ENCODE data around the gene LBH.

DNA sequence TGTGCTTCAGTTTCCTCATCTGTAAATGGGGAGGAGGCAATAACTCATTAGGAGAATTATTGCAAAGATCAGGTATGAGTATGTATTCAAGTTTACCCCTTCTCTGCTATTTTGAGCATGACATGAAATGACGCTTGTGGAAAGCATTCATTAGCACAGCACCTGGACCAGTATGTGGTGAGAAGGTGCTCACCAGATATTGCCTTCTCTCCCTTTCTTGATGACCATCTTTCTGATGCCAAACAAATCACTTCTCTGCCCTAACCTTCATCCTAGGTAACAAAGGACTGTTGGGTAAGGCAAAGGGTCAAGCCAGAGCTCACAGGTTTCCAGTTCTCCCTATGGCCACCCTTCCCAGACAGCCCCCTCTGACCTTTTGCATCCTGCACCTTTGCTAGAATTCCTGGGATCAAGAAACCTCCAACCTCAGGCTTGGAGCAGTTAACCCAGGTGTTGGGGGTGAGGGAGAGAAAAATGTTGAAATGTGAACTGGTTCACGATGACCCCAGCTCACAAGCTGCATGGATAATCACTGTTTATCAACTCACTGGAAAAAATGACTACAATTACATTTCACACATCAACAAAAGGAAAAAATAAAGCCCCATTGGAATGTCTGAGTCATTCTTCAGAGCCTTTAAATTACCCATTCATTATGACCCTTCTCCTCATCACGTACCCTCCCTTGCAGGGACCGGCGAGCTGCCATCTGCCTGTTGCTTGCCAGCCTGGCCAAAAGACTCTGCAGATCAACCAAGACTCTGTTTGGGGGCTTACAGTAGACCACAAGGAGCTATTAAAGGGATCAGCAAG lies 41.6 kb downstream of the LBH start:
- TF ChIP-seq, protein P1, sequence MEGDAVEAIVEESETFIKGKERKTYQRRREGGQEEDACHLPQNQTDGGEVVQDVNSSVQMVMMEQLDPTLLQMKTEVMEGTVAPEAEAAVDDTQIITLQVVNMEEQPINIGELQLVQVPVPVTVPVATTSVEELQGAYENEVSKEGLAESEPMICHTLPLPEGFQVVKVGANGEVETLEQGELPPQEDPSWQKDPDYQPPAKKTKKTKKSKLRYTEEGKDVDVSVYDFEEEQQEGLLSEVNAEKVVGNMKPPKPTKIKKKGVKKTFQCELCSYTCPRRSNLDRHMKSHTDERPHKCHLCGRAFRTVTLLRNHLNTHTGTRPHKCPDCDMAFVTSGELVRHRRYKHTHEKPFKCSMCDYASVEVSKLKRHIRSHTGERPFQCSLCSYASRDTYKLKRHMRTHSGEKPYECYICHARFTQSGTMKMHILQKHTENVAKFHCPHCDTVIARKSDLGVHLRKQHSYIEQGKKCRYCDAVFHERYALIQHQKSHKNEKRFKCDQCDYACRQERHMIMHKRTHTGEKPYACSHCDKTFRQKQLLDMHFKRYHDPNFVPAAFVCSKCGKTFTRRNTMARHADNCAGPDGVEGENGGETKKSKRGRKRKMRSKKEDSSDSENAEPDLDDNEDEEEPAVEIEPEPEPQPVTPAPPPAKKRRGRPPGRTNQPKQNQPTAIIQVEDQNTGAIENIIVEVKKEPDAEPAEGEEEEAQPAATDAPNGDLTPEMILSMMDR (conservative IDR thresholded peaks at IDR 0.05; ENCODE audit: low read depth in 2 of 2): no peak
- TF ChIP-seq, protein P2, sequence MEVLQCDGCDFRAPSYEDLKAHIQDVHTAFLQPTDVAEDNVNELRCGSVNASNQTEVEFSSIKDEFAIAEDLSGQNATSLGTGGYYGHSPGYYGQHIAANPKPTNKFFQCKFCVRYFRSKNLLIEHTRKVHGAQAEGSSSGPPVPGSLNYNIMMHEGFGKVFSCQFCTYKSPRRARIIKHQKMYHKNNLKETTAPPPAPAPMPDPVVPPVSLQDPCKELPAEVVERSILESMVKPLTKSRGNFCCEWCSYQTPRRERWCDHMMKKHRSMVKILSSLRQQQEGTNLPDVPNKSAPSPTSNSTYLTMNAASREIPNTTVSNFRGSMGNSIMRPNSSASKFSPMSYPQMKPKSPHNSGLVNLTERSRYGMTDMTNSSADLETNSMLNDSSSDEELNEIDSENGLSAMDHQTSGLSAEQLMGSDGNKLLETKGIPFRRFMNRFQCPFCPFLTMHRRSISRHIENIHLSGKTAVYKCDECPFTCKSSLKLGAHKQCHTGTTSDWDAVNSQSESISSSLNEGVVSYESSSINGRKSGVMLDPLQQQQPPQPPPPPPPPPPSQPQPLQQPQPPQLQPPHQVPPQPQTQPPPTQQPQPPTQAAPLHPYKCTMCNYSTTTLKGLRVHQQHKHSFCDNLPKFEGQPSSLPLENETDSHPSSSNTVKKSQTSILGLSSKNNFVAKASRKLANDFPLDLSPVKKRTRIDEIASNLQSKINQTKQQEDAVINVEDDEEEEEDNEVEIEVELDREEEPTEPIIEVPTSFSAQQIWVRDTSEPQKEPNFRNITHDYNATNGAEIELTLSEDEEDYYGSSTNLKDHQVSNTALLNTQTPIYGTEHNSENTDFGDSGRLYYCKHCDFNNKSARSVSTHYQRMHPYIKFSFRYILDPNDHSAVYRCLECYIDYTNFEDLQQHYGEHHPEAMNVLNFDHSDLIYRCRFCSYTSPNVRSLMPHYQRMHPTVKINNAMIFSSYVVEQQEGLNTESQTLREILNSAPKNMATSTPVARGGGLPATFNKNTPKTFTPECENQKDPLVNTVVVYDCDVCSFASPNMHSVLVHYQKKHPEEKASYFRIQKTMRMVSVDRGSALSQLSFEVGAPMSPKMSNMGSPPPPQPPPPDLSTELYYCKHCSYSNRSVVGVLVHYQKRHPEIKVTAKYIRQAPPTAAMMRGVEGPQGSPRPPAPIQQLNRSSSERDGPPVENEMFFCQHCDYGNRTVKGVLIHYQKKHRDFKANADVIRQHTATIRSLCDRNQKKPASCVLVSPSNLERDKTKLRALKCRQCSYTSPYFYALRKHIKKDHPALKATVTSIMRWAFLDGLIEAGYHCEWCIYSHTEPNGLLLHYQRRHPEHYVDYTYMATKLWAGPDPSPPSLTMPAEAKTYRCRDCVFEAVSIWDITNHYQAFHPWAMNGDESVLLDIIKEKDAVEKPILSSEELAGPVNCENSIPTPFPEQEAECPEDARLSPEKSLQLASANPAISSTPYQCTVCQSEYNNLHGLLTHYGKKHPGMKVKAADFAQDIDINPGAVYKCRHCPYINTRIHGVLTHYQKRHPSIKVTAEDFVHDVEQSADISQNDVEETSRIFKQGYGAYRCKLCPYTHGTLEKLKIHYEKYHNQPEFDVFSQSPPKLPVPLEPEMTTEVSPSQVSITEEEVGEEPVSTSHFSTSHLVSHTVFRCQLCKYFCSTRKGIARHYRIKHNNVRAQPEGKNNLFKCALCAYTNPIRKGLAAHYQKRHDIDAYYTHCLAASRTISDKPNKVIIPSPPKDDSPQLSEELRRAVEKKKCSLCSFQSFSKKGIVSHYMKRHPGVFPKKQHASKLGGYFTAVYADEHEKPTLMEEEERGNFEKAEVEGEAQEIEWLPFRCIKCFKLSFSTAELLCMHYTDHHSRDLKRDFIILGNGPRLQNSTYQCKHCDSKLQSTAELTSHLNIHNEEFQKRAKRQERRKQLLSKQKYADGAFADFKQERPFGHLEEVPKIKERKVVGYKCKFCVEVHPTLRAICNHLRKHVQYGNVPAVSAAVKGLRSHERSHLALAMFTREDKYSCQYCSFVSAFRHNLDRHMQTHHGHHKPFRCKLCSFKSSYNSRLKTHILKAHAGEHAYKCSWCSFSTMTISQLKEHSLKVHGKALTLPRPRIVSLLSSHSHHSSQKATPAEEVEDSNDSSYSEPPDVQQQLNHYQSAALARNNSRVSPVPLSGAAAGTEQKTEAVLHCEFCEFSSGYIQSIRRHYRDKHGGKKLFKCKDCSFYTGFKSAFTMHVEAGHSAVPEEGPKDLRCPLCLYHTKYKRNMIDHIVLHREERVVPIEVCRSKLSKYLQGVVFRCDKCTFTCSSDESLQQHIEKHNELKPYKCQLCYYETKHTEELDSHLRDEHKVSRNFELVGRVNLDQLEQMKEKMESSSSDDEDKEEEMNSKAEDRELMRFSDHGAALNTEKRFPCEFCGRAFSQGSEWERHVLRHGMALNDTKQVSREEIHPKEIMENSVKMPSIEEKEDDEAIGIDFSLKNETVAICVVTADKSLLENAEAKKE (CRISPR knock-in tag; IDR thresholded peaks at IDR 0.05): no peak
- TF ChIP-seq EZH2 (IDR thresholded peaks at IDR 0.05; ENCODE audit: low read depth, unreplicated experiment): no peak
- TF ChIP-seq EZH2phosphoT487 (IDR thresholded peaks at IDR 0.05; ENCODE audit: unreplicated experiment): no peak
- TF ChIP-seq CREB1 (CRISPR knock-in tag; IDR thresholded peaks at IDR 0.05; ENCODE audit: low read depth): no peak
- no peak for TF ChIP-seq POLR2AphosphoS5 (IDR thresholded peaks at IDR 0.05; ENCODE audit: low read depth)
- TF ChIP-seq JUNB (IDR thresholded peaks at IDR 0.05; ENCODE audit: unreplicated experiment): no peak
- TF ChIP-seq, protein P3, sequence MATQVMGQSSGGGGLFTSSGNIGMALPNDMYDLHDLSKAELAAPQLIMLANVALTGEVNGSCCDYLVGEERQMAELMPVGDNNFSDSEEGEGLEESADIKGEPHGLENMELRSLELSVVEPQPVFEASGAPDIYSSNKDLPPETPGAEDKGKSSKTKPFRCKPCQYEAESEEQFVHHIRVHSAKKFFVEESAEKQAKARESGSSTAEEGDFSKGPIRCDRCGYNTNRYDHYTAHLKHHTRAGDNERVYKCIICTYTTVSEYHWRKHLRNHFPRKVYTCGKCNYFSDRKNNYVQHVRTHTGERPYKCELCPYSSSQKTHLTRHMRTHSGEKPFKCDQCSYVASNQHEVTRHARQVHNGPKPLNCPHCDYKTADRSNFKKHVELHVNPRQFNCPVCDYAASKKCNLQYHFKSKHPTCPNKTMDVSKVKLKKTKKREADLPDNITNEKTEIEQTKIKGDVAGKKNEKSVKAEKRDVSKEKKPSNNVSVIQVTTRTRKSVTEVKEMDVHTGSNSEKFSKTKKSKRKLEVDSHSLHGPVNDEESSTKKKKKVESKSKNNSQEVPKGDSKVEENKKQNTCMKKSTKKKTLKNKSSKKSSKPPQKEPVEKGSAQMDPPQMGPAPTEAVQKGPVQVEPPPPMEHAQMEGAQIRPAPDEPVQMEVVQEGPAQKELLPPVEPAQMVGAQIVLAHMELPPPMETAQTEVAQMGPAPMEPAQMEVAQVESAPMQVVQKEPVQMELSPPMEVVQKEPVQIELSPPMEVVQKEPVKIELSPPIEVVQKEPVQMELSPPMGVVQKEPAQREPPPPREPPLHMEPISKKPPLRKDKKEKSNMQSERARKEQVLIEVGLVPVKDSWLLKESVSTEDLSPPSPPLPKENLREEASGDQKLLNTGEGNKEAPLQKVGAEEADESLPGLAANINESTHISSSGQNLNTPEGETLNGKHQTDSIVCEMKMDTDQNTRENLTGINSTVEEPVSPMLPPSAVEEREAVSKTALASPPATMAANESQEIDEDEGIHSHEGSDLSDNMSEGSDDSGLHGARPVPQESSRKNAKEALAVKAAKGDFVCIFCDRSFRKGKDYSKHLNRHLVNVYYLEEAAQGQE (IDR thresholded peaks at IDR 0.05; ENCODE audit: unreplicated experiment): no peak
- no peak for TF ChIP-seq NANOG (IDR thresholded peaks at IDR 0.05; ENCODE audit: borderline replicate concordance)
